ENCODE measurements around the gene KLC1.

DNA sequence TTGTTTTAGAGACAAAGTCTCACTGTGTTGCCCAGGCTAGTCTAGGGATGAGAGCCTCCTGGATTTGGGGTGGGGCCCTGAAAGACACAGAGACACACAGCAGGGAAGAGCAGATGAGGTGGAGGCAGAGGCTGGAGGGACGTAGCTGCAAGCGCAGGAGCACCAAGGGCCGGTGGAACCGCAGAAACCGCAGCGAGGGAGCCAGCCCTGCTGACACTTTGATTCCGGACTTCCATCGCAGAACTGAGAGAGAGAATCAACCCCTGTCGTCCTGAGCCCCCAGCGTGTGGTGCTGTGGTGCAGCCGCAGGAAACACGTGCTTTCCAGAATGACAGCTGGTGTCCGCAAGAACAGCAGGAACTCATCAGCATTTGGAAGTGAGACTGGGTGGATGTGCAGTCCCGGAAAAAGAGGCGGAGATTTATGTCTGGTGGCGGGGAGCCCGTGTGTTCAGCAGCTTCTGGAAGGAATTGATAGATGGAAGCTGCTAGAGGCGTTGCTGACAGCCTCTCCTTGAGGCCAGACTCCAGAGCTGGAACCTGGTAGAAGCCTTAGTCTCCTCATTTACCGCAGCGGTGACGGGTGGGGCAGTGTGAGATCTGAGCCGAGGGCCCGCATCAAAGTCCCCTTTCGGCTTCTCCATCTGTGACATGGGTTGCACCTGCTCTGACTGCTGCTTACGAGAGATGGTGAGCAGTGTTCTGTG lies 21.9 kb upstream of the KLC1 start:
- TF ChIP-seq CTCF (IDR thresholded peaks at IDR 0.05; ENCODE audit: insufficient read depth, low read depth, low read length), result peak; percentile 8
- no peak for TF ChIP-seq EZH2 (IDR thresholded peaks at IDR 0.05; ENCODE audit: insufficient read depth, low read length)
